G401.6 (cell line): ENCODE results near the gene DRC1.
"Not testable (repeated sequence)": the region's sequence is repeated elsewhere in the genome, so short reads cannot be mapped to it uniquely, and the experiment has no call there.

Experiments
- FAIRE-seq: peaks from 2 replicates; lab custom pipeline; 2012; peaks lifted over from hg19 to GRCh38; lab: Jason Lieb, UNC

Gene DRC1

DNA sequence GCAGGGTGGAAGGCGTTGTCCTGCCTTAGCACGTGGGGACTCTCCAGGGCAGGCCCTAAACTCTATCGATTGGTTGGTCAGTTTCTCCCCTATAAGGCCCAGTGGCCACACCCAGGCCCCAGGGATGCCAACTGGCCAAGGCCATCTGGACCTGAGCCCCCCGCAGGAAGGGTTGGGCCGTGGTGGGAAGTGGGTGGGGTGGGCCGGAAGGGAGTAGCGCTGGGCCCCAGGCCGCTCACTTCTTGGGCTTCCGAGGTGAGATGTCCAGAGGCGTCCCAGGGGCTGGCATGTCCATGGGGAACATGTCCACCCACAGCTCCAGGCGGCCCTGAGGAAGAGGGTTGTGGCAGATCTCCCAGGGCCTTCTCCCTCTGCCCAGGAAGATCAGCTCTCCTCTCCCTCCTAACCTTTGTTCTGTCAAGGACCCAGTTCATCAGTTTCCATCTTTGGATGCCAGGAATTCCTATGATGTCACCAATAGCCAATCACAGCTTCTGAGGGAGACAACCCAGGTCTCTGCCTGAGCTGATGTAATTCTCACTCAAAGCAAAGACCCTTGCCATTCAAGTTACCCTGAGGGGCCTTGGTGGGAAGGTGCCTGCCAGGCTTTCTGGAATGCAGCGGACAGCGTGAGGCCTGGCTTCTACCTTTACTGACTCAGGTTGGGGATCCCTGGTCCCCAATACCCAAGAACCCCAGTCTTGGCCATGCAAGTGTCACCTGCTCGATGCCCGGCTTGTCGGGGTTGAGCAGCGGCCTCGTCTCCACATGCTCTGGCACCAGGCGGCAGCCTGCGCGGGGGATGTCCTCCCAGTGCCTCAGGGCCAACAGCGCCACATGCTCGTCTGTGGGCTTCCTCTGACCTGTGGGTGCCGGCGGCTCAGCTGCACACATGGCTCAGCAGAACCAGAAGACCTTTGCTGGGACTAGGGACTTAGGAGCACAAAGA, 61.8 kb downstream of the DRC1 start:
- no peak for FAIRE-seq

DNA sequence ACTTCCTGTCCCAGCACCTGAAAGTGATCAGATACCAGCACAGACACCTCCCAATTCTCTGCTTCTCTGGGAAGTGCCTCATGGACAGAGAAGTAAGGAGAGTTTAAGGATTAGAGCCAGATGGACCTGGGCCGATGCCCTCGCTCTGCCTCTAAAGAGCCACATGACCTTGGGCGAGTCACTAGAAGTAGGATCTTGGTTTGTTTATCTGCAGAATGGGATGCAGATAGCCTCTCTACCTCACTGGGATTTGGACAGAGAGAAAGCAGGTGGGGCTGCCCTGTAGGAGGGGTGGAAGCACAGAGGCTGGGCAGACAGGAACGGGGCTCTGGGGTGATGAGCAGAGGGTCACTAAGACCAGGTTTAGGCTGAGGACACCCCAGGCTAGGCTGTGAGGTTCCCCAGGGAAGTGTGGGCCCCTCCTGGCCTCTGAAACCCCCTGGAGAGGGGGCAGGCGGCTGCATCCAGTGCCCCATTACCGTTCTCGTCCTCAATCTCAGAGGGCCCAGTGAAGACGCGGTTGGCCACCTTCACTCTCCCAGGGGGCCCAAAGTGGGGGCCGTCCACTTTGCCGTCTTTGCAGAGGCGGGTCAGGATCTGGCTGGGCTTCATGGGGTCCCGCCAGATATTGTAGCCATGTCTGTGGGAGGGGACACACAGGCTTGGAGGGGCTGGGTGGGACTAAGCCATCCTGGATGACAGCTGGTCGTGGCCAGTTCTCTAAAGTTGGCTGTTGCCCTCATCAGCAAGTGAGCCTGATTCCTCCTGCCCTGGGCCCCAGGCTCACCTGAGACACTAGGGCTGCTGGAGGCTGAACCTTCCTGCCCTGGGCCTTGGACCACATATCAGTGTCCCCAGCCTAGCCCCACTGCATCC, 62.9 kb downstream of the DRC1 start:
- FAIRE-seq: no peak

DNA sequence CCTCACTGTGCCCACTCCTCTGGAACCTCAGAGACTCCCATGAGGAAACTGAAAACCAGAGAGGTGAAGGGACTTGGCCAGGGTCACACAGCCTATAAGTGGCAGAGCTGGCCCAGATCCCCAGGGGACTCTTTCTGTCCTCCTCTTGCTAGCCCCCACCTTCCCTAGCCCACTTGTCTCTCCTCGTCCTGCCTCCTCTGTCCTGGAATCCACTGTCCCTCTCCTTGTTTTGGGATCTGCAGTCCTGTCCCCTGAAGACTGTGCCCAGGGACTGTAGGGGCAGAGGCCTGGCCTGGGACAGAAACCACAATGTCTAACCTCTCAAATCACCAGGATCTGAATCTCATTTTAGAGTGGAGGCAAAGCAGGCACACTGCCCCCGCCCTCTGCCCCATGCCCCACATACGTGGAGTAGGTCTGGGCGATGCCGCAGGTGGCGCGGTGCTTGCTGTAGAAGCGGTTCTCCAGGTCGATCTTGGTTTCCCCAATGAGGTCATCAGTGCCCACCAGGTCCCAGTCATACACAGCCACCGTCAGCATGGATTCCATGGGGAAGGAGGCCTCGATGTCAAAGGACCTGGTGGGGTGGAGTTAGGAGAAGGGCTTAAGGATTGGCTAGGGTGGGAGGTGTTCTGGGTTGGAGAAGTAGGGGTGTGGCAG, 63.7 kb downstream of the DRC1 start:
- FAIRE-seq: no peak

DNA sequence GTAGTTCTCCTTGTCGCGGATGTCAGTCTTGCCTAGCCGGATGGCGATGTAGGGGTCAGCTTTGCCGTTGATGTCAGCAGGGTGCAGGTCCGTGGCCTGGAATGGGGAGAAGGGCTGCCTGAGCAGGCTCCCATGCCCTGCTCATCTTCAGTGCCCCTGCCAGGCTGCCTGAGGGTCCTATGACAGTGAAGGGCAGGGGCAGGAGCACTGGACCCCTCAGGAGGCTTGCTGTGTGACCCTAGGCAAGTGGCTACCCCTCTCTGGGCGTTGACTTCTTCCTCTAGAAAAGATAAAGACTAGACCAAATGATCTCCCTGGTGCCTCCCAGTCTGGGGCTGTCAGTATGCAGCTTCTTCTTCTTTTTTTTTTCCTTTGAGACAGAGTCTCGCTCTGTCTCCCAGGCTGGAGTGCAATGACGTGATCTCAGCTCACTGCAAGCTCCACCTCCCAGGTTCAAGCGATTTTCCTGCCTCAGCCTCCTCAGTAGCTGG, 64.3 kb downstream of the DRC1 start:
- FAIRE-seq: no peak

DNA sequence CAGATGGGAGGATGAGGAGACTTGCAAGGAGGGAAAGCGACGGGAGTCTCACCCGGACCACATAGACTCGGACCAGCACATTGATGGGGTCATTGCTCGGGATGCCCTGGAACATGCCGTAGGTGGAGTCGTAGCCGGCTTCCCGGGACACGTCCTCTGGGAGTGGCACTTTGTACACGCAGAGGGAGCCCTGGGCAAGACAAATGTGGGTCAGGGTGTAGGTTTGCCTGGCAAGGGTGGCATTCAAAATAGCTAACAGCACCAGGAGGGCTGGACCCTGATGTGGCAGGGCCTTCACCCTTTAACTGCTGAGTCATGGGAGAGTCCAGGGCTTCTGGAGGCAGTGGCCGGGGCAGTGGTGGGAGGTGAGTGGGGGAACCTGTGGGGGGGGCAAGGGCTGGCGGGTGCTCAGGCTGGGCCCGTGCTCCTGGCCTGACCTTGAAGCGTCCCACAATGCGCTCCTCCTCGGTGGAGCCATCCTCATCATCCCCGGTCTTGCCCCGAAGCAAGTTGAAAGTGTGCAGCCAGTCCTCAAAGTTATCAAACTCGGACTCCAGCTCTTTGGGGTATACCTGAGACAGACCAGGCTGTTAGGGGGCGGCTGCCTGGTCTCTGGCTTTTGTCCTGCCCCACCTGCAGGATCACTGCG, 65.1 kb downstream of the DRC1 start:
- FAIRE-seq: no peak

DNA sequence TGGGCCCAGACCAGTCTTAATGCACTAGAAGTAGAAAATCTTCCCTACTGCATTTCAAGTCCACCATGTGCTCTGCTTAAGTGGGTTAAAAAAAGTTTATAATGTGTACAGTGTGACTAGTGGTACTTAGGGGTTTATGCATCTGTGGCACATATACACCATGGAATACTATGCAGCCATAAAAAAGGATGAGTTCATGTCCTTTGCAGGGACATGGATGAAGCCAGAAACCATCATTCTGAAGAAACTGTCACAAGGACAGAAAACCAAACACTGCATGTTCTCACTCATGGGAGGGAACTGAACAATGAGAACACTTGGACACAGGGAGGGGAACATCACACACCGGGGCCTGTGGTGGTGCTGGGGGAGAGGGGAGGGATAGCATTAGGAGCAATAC, 66.8 kb downstream of the DRC1 start:
- FAIRE-seq: not testable (repeated sequence)

DNA sequence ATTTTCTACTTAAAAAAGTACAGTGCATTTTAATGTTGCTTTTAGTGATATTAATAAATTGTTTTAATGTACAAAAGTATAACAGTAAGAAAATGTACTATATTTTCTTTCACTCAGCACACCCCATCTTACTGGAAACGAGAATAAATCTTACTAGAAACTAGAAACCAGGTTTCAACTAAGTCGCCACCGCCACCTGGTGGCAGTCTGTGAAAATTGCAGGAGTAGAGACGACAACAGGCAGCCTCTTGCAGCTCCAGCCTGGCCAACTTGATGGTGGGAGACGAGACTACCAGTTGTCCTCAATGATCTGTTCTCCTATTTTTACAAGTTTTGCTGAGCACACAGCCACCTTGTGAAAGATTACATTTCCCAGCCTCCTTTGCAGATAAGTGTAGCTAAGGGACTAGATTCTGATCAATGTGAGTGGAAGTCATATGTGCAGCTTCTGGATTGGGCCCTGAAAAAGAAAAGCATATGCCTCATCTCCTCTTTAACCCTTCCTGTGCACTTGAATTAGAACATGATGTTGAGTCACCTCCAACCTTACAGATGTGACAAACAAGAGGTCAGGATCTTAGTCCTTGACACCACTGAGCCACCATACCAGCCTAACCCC, 67.5 kb downstream of the DRC1 start:
- peak; percentile 96 for FAIRE-seq

DNA sequence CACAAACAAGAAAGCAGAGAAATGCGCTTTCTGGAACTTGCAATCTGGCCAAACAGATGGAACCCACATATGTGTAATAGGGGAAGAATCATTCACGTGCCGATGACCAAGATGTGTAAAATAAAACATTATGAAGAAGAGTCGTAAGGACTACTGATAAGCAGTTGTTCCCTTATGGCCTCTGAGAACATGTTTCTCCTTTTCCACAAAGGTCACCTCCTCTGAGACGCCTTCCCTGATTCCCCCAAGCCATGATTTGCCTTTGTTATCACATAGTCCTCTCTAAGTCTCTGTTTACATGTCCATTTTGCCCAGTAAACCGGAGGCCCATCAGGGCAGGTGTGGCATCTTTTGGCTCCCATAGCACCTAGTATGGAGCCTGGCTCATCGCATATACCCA, 68.2 kb downstream of the DRC1 start:
- FAIRE-seq: no peak

DNA sequence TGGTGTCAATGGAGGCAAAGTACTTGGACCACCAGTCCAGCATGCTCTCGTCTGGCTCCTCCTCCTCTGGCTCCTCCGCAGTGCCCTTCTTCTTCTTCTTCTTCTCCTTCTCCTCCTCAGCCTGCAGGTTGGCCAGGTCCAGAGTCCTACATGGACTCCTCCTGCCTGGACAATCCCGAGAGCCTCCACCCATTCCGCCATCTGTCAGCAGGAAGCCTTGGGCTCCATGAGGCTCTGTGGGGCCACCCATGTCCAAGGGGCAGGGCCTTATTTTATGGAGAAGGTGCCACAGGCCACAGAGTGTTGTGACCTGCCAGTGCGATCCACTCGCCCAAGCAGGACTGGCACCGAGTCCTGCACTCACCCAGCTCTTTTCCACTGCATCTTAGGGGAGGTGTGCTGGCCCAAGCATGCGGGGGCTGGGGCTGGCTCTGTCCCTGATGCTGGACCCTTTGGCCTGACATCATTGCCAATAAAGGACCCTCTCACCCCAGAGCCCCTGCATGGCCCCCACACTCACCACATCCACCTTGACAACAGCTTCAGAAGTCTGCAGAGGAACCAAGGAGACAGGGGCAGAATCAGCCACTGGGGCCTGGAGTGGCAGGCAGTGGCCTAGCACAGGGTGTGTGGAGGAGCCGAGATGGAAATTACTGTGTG, 69.0 kb downstream of the DRC1 start:
- no peak for FAIRE-seq

DNA sequence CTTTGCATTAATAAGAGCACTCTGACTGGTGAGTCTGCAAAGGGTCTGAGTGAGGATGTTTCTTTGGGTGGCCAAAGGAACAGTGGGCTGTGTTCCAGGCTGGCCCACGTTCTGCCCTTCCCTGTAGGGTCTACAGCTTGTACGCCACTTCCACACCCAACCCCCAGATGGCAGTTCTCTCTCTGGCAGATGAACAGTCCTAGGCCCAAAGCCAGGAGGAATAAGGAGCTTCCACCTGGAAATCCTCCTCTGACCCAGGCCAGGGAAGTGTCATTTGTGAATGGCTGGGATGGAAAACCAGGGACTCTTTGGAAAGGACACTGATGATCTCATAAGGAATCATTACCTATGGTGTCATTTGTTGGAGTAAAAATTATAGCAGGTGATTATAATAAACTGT, 69.6 kb downstream of the DRC1 start:
- no peak for FAIRE-seq

DNA sequence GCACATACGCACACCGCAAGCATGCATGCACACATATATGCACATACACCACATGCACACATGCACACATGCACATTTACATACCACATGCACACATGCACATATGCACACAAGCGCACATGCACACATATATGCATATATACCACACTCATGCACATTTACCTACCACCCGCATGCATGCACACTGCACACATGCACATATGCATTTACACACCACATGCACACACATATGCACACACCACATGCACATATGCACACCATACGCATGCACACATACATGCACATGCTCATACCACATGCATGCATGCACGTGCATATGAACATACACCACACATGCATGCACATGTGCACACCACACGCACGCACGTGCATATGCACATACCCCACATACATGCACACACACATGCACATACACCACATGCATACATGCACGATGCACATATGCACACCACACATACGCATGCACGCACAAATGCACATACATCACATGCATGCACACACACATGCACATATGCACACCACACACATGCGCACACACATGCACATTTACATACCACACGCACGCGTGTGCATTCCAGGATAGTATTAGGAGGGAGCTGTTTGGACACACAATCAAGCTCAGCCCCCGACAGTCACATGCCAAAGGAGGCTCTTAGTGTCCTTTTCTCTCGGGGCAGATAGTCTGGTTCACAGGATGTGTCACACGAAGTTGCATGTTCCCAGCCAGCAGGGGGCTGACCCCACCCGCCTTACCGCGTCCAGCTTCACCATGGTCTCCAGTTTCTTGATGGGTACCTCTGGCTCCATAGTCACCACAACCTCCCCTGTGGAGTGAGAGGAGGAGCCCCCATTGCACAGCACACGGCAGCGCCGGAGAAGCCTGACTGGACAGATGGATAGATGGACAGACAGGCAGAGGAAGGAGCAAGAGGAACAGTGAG, 70.3 kb downstream of the DRC1 start:
- FAIRE-seq: no peak

DNA sequence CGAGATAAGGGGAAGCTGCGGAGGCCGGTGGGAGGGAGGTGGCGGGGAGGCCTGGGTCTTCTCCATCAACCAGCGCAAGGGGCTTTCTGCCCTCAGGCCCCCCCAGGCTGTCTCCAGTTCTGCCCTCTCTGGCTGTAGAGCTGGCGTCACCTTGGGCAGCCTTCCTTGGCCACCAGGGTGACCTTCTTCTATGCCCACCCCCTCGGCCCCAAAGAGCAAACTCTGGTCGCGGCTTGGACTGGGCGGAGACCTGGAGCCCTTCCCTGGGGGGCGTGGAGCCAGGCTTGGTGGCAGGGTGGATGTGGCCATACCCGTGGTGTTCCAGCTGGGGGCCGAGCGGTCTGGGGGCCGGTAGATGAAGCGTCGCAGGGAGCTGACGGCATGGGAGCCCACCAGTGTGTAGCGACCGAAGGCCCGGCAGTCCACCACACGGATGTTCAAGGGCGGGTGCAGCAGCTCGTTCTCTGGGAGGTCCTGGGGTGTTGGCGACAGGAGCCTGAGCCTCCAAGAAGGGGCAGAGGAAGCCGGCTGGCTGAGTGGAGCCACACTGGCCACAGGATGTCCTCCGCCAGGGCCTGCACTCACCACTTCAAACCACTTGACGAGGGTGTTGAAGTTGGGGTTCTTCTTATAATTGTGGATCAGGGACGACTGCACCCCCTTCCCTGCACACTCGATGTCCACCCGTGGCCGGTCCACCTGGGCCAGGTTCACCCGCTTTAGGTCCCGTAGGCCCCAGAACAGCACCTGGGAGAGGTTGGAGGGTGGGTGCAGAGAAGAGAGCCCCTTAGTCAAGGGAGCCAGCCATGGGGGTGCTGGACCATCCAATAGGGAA, 71.3 kb downstream of the DRC1 start:
- FAIRE-seq: no peak

DNA sequence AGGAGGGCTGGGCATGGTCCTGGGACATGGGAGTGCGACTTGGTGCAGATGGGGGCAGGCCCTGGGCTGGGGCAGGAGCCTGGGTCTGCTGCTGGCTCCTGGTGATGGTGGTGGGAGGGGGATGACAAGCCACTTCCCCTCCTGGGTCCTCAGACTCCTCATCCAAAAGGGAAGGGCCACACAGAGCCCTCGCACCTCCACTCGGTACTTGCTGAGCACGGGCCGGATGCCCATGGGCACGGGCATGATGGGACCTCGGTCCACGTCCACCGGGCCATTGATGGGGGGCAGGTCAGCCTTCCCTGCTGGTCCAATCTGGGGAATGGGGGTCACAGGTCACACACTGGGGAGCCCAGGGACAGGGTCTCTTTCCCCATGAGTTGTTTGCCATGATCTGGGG, 72.1 kb downstream of the DRC1 start:
- no peak for FAIRE-seq

DNA sequence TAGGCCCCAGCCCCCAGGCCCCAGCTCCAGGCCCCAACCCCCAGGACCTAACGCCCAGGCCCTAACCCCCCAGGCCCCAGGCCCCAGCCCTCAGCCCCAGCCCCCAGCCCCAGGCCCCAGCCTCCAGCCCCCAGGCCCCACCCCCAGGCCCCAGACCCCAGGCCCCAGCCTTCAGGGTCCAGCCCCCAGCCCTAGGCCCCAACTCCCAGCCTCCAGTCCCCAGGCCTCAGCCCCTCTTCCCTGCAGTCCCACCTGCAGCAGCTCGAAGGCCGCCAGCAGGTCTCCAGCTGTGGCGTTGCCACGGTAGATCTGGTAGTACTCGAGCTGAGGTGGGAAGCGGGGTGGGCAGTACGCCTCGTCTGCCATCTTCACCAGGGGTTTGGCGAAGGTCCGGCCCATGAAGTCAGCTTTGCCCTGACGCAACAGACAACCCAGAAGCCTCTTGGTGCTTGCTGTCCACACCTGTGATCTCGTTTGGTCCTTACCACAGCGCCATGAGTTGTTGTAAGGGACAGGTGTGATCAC, 72.6 kb downstream of the DRC1 start:
- FAIRE-seq: no peak

DNA sequence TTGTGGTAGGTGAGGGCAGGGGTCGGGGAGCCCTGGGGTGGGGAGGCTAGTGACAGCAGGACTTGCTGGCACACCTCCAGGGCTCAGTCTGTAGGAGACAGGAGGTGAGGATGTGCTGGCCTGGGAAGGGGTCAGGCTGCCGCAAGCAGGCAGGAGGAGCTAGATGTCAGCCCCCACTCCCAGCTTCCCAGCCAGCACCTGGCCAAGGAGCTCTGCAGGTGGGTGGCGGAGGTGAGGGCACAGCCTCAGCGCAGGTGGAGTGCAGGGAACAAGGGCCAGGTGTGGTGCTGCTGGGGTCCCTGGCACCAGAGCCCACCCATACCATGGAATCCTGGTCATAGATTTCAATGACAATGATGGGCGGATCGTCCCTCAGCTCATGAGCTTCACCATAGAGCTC, 73.3 kb downstream of the DRC1 start:
- no peak for FAIRE-seq

DNA sequence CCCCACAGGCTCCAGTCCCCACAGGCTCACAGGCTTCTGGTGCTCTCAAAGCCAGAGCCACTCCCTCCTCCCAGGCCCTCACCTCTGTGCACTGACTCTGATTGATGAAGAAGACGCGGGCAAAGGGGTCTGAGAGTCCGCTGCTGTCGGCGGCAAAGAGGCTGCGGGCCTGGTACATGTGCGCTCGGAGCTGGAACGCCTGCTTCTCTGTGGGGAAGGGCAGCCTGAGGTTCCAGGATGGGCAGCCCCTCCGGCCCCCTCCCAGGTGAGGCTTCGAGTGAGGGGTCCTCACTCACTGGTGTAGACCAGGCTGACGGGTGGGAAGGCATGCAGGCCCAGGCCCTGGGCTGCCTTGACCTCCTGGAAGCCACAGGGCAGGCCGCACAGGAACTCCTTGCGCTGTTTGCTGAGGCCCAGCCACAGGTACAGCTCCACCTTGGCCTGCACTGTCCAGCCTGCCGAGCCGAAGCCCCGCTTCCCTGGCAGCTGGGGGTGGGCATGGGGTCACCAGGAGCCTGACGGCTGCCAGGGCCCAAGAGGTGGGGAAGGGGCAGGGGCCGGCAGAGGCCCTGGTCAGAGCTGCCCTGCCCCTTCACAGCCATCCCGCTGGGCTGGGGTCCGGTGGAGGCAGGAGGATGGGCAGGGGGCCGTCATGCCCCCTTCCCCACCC, 74.2 kb downstream of the DRC1 start:
- no peak for FAIRE-seq

DNA sequence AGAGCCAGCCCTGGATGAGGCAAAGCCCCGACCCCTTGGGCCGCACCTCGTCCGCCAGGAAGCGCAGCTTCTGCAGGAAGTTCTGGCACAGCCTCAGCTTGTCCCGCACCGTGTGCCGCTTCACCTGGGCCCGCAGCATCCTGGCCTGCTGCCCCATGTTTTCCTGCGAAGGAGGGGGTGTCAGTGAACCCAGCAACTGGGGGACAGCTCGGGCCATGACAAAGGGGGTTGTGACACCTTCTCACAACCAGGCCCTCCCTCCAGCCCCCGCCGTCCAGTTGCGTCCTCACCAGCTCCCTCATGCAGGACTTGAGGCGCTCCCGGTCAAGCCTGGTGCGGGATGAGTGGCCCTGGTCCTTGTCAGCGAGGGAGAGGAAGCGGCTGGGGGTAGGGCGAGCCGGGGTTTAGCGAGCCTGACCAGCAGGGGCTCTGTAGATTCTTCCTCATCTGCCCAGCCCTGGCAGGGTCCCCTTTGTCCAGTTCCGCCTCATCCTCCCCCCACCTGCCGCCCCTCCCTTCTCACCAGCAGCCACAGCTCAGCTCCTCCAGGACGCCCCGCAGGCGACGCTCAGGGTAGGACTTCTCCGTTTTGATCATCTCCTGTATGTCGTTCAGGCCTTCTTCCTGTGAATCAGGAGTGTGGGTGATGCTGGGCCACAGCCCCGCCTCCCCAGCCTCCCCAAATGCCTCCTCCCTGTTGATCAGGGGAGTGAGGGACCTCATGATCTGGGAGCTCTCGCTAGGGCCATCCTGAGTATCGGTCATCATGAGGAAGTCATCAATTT, 75.6 kb downstream of the DRC1 start:
- no peak for FAIRE-seq
